HL-60/S4 treated with phorbol 12-myristate 13-acetate at 8.2 ng/mL for 4 days and 3 days (cell line): Measurements from ENCODE around the gene TREM2.

Experiments used
- in situ Hi-C: fragments of 300-500 bp; cut with MboI; formaldehyde crosslinking; loops from 2 replicates; pipeline ENCODE4 v1.15.0; 2022; ENCODE audit warnings: low sequenced_read_pairs

TREM2 gene

GRCh38 chr6:41186031-41186562 is 23.2 kb upstream of the TREM2 start:
- in situ Hi-C loops = loop anchor here (25.0 kb wide), 1 partner anchor 99 kb away; no protein-coding TSS in a partner anchor

GRCh38 chr6:41184761-41185160 is 21.8 kb upstream of the TREM2 start:
- in situ Hi-C loops = loop anchor here (25.0 kb wide), 1 partner anchor 97 kb away; no protein-coding TSS in a partner anchor

GRCh38 chr6:41182069-41183034 is 19.4 kb upstream of the TREM2 start:
- in situ Hi-C loops = loop anchor here (25.0 kb wide), 1 partner anchor 95 kb away; no protein-coding TSS in a partner anchor

- in situ Hi-C loops = loop anchor here (25.0 kb wide), 1 partner anchor 94 kb away; no protein-coding TSS in a partner anchor
These were observed 18.6 kb upstream of the TREM2 start for GRCh38 chr6:41181566-41181965.

- in situ Hi-C loops = loop anchor here (25.0 kb wide), 1 partner anchor 92 kb away; no protein-coding TSS in a partner anchor
These were observed 16.2 kb upstream of the TREM2 start for GRCh38 chr6:41179163-41179562.

GRCh38 chr6:41177695-41178094 is 14.8 kb upstream of the TREM2 start:
- in situ Hi-C loops = loop anchor here (25.0 kb wide), 1 partner anchor 90 kb away; no protein-coding TSS in a partner anchor

GRCh38 chr6:41177287-41177686 is 14.4 kb upstream of the TREM2 start:
- in situ Hi-C loops = loop anchor here (25.0 kb wide), 1 partner anchor 90 kb away; no protein-coding TSS in a partner anchor

GRCh38 chr6:41176189-41176588 is 13.3 kb upstream of the TREM2 start:
- in situ Hi-C loops = loop anchor here (25.0 kb wide), 1 partner anchor 89 kb away; no protein-coding TSS in a partner anchor

- in situ Hi-C loops = loop anchor here (25.0 kb wide), 1 partner anchor 88 kb away; no protein-coding TSS in a partner anchor
These were observed 12.2 kb upstream of the TREM2 start for GRCh38 chr6:41175084-41175483.

GRCh38 chr6:41174610-41175009 is 11.7 kb upstream of the TREM2 start:
- in situ Hi-C loops = loop anchor here (25.0 kb wide), 1 partner anchor 87 kb away; no protein-coding TSS in a partner anchor

- in situ Hi-C loops = no loop called here
These were observed 9.0 kb upstream of the TREM2 start for GRCh38 chr6:41171908-41172307.

GRCh38 chr6:41170547-41171160 is 7.7 kb upstream of the TREM2 start:
- in situ Hi-C loops = no loop called here

- in situ Hi-C loops = no loop called here
These were observed 4.5 kb upstream of the TREM2 start for GRCh38 chr6:41167173-41167963.

- in situ Hi-C loops = no loop called here
These were observed 1.7 kb upstream of the TREM2 start for GRCh38 chr6:41164551-41165120.

- in situ Hi-C loops = no loop called here
These were observed 452 bp upstream of the TREM2 start for GRCh38 chr6:41163419-41163717.

GRCh38 chr6:41161851-41162552 is 914 bp downstream of the TREM2 start:
- in situ Hi-C loops = no loop called here

GRCh38 chr6:41161380-41161779 is 1.5 kb downstream of the TREM2 start:
- in situ Hi-C loops = no loop called here

- in situ Hi-C loops = no loop called here
These were observed 2.0 kb downstream of the TREM2 start for GRCh38 chr6:41160933-41161332.

- in situ Hi-C loops = no loop called here
These were observed 3.4 kb downstream of the TREM2 start for GRCh38 chr6:41159415-41160082.
